B cell (primary cell): ENCODE measurements around the gene PSMD1. TPM values are rescaled to one million over a fixed set of nuclear protein-coding genes. Genes with fewer than 3 reads are reported as not detected.

Source experiments
- ATAC-seq: fragments of 200-7000 bp; cut with Tn5 transposase; one replicate; pipeline ENCODE4 v1.10.0; 2021; ENCODE audit warnings: low read depth, mild to moderate bottlenecking, moderate number of reproducible peaks, moderate library complexity
- CTCF ChIA-PET: fragments of 350-600 bp; sonication (Branson Sonifier 250); formaldehyde crosslinking; loops from one replicate; lab custom pipeline; 2021; ENCODE audit warnings: antibody characterized with exemption, inconsistent platforms; lab: Charles Lee
- POLR2A ChIA-PET: fragments of 350-600 bp; sonication (Branson Sonifier 250); formaldehyde crosslinking; loops from one replicate; lab custom pipeline; 2021; ENCODE audit warnings: antibody characterized with exemption; lab: Charles Lee
- DNase-seq: peaks from one replicate; pipeline ENCODE4 v3.0.0; 2013
- H2AFZ ChIP-seq: 2 replicates; pipeline ENCODE4 v1.6.1; 2012; ENCODE audit warnings: mild to moderate bottlenecking, low read depth, low read length; ENCODE audit not compliant: insufficient read depth, poor library complexity, severe bottlenecking
- H3K27ac ChIP-seq, 2 donors: 1 replicate in 1 of 2; 2 replicates in 1 of 2; pipeline ENCODE4 v1.5.1; 2012 to 2013; ENCODE audit warnings: low read length in 2 of 2, mild to moderate bottlenecking in 2 of 2, moderate library complexity in 1 of 2
- H3K27me3 ChIP-seq, 4 experiments: fragments of 200-600 bp in 1 of 4; sonication (generic) in 1 of 4; replicated peaks in 1 of 4; 1 replicate in 2 of 4; 2 replicates in 2 of 4; pipeline versions ENCODE4 v1.6.1 to v1.7.0; 2013 to 2016; ENCODE audit warnings: low read length in 3 of 4, mild to moderate bottlenecking in 2 of 4, mixed read lengths in 1 of 4, moderate library complexity in 1 of 4; ENCODE audit not compliant: insufficient read depth in 4 of 4, control insufficient read depth in 3 of 4; ENCODE audit errors: control extremely low read depth in 1 of 4
- H3K36me3 ChIP-seq, 2 experiments: replicated peaks in 1 of 2; 1 replicate in 1 of 2; 2 replicates in 1 of 2; pipeline versions ENCODE4 v1.6.1 to v1.7.1; 2013; ENCODE audit warnings: low read length in 1 of 2; ENCODE audit not compliant: insufficient read depth in 2 of 2, control insufficient read depth in 1 of 2; ENCODE audit errors: control extremely low read depth in 1 of 2, extremely low read depth in 1 of 2
- H3K4me1 ChIP-seq, 2 donors: fragments of 200-600 bp in 1 of 2; sonication (generic) in 1 of 2; 1 replicate in 1 of 2; 2 replicates in 1 of 2; pipeline versions ENCODE4 v1.5.1 to v1.6.1; 2013 to 2017; ENCODE audit warnings: low read length in 2 of 2; ENCODE audit not compliant: control insufficient read depth in 2 of 2, insufficient read depth in 2 of 2
- H3K4me2 ChIP-seq: replicated peaks from 2 replicates; pipeline ENCODE3; 2012; ENCODE audit warnings: mild to moderate bottlenecking, low read depth, low read length; ENCODE audit not compliant: poor library complexity, severe bottlenecking
- H3K4me3 ChIP-seq, 5 experiments: fragments of 200-600 bp in 1 of 5; sonication (generic) in 1 of 5; 1 replicate in 3 of 5; 2 replicates in 2 of 5; pipeline versions ENCODE4 v1.5.1 to v1.7.0; 2011 to 2016; ENCODE audit warnings: low read length in 4 of 5, mild to moderate bottlenecking in 4 of 5, low read depth in 2 of 5, control low read depth in 1 of 5, moderate library complexity in 1 of 5; ENCODE audit not compliant: insufficient read depth in 1 of 5; ENCODE audit errors: control extremely low read depth in 1 of 5, extremely low read depth in 1 of 5
- H3K79me2 ChIP-seq: fragments of 200-600 bp; sonication (generic); one replicate; pipeline ENCODE4 v1.6.0; 2016; ENCODE audit warnings: low read length; ENCODE audit not compliant: control insufficient read depth, insufficient read depth
- H3K9ac ChIP-seq: fragments of 200-600 bp; sonication (generic); 2 replicates; pipeline ENCODE4 v1.6.1; 2017; ENCODE audit warnings: mild to moderate bottlenecking, low read length, moderate library complexity
- H3K9me3 ChIP-seq, 3 donors: one replicate each; pipeline versions ENCODE4 v1.6.1 to v1.7.1; 2013; ENCODE audit warnings: low read length in 2 of 3; ENCODE audit not compliant: control insufficient read depth in 2 of 3, insufficient read depth in 1 of 3; ENCODE audit errors: control extremely low read depth in 1 of 3
- H4K20me1 ChIP-seq: 2 replicates; pipeline ENCODE4 v1.6.0; 2012; ENCODE audit warnings: mild to moderate bottlenecking, low read length; ENCODE audit not compliant: insufficient read depth, control insufficient read depth, poor library complexity, severe bottlenecking
- H3K27ac Mint-ChIP-seq: one replicate; pipeline ENCODE4 v1.8.0; 2021; ENCODE audit warnings: mixed read lengths
- H3K27me3 Mint-ChIP-seq: one replicate; pipeline ENCODE4 v1.8.0; 2021; ENCODE audit warnings: mixed read lengths
- H3K4me1 Mint-ChIP-seq: one replicate; pipeline ENCODE4 v1.8.0; 2021; ENCODE audit warnings: mixed read lengths
- H3K4me3 Mint-ChIP-seq: one replicate; pipeline ENCODE4 v1.8.0; 2021; ENCODE audit warnings: mixed read lengths
- H3K9me3 Mint-ChIP-seq: one replicate; pipeline ENCODE4 v1.8.0; 2022; ENCODE audit warnings: mixed read lengths; ENCODE audit not compliant: insufficient read depth
- CTCF ChIP-seq: fragments of 200-600 bp; IDR thresholded peaks from one replicate; pipeline ENCODE4 v1.8.0; 2022; ENCODE audit warnings: antibody characterized with exemption, mild to moderate bottlenecking
- EZH2 ChIP-seq: IDR thresholded peaks from 2 replicates; pipeline ENCODE4 v1.6.1; 2012; ENCODE audit warnings: borderline replicate concordance, low read depth, mild to moderate bottlenecking, moderate library complexity, low read length; ENCODE audit not compliant: insufficient read depth, poor library complexity, severe bottlenecking
- WGBS: methylation state at CpG from one replicate; pipeline ENCODE4 v1.1.5; 2013; ENCODE audit warnings: missing lambda C conversion rate; ENCODE audit not compliant: insufficient coverage; 5-methylcytosine and 5-hydroxymethylcytosine counted together
- intact Hi-C: fragments of 100-400 bp; cut with micrococcal nuclease; formaldehyde crosslinking; loops from one replicate; pipeline ENCODE4 v1.10.0; 2022
- polyA plus RNA-seq: library from polyadenylated mRNA; depleted of rRNA; stranded (reverse); fragments of >200 nt; gene quantifications from 2 replicates; pipeline ENCODE4 v1.2.3, GENCODE V29; 2012
- total RNA-seq, 2 donors: library from RNA; stranded (reverse); fragments of 120-200 nt in 1 of 2; gene quantifications; 1 replicate in 1 of 2; 2 replicates in 1 of 2; pipeline versions ENCODE4 v1.2.3 to v1.2.4, GENCODE V29; 2013 to 2022

Gene PSMD1
- total and polyA plus RNA-seq, 2 donors (not counting 1 experiment from before 2014, with no cell fraction given), result 21.5 to 48.2 TPM

GRCh38 chr2:231084565-231084964 lies 27.9 kb downstream of the PSMD1 start:
- Histone ChIP-seq H3K36me3 (peaks cover 16 to 70% of the 10 kb centered on the region in 2 experiments), H3K4me3 (no peak overlapping the region), H3K4me2 (no peak overlapping the region), H4K20me1 (no peaks in the 10 kb centered on the region), H3K27me3 (no peaks in the 10 kb centered on the region), H3K9me3 (no peaks in the 10 kb centered on the region), H3K27ac (no peak overlapping the region), H3K79me2 (no peaks in the 10 kb centered on the region), H3K9ac (no peak overlapping the region), H2AFZ (no peak overlapping the region), H3K4me1 (no peaks in the 10 kb centered on the region)
- CTCF ChIA-PET, result no interaction called here
- no peak for ATAC-seq
- Mint-ChIP-seq H3K4me1 (no peaks in the 10 kb centered on the region), H3K27ac (no peak overlapping the region), H3K9me3 (no peaks in the 10 kb centered on the region), H3K4me3 (no peak overlapping the region), H3K27me3 (no peaks in the 10 kb centered on the region)
- intact Hi-C loops, result no loop called here
- no peak for DNase-seq
- POLR2A ChIA-PET, result no interaction called here
- no CpG with 5 or more reads among the region's 1 CpG for WGBS
- TF ChIP-seq CTCF (no peak), EZH2 (no peak)

GRCh38 chr2:231088754-231089153 lies 32.1 kb downstream of the PSMD1 start:
- H3K27ac Mint-ChIP-seq, result no peak overlapping the region
- 86% methylated on average over 1 of the region's 4 CpGs for WGBS
- H3K79me2 ChIP-seq, result no peaks in the 10 kb centered on the region
- no peak overlapping the region for H3K9ac ChIP-seq
- POLR2A ChIA-PET, result no interaction called here
- CTCF ChIA-PET, result no interaction called here
- peaks cover 9 to 58% of the 10 kb centered on the region in 2 experiments for H3K36me3 ChIP-seq
- H3K27ac ChIP-seq, result no peak overlapping the region
- H2AFZ ChIP-seq, result no peak overlapping the region
- no peak for ATAC-seq
- H3K4me3 Mint-ChIP-seq, result no peak overlapping the region
- intact Hi-C loops, result no loop called here
- no peaks in the 10 kb centered on the region for H3K4me1 ChIP-seq
- no peaks in the 10 kb centered on the region for H3K27me3 ChIP-seq
- H3K27me3 Mint-ChIP-seq, result no peaks in the 10 kb centered on the region
- H3K9me3 ChIP-seq, result no peaks in the 10 kb centered on the region
- no peaks in the 10 kb centered on the region for H3K4me1 Mint-ChIP-seq
- H3K4me2 ChIP-seq, result no peak overlapping the region
- no peaks in the 10 kb centered on the region for H4K20me1 ChIP-seq
- DNase-seq, result no peak
- no peak overlapping the region for H3K4me3 ChIP-seq
- TF ChIP-seq EZH2 (no peak), CTCF (no peak)
- H3K9me3 Mint-ChIP-seq, result no peaks in the 10 kb centered on the region
